ENCODE measurements around the gene DNAJC5G. TPM values are rescaled to one million over a fixed set of nuclear protein-coding genes. Genes with fewer than 3 reads are reported as not detected.

Gene DNAJC5G
- total and polyA plus RNA-seq, 9 donors: 0.16 to 0.83 (median 0.56) TPM; not detected in 6

- Histone ChIP-seq H3K9me3 (no peaks in the 10 kb centered on the region), H3K27me3 (no peaks in the 10 kb centered on the region), H3K27ac (no peak overlapping the region), H3K36me3 (no peaks in the 10 kb centered on the region), H3K4me1 (ENCODE audit: insufficient read depth) (no peaks in the 10 kb centered on the region), H3K4me3 (no peak overlapping the region)
- intact Hi-C loops (cut with DNase I): loop anchor here in 3 of 4 donors (10.0 kb wide), 3 partner anchors 321 to 441 kb away; partner anchors contain the start of gene DPYSL5 (in 2 of the 3)
- no peak for DNase-seq
- TF ChIP-seq, protein P1, sequence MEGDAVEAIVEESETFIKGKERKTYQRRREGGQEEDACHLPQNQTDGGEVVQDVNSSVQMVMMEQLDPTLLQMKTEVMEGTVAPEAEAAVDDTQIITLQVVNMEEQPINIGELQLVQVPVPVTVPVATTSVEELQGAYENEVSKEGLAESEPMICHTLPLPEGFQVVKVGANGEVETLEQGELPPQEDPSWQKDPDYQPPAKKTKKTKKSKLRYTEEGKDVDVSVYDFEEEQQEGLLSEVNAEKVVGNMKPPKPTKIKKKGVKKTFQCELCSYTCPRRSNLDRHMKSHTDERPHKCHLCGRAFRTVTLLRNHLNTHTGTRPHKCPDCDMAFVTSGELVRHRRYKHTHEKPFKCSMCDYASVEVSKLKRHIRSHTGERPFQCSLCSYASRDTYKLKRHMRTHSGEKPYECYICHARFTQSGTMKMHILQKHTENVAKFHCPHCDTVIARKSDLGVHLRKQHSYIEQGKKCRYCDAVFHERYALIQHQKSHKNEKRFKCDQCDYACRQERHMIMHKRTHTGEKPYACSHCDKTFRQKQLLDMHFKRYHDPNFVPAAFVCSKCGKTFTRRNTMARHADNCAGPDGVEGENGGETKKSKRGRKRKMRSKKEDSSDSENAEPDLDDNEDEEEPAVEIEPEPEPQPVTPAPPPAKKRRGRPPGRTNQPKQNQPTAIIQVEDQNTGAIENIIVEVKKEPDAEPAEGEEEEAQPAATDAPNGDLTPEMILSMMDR (IDR thresholded peaks at IDR 0.05): no peak
- no peak for TF ChIP-seq EP300 (IDR thresholded peaks at IDR 0.05)
- TF ChIP-seq POLR2A (IDR thresholded peaks at IDR 0.05): no peak
- 57 to 76% (median 58%) methylated on average over 6 of the region's 6 CpGs for WGBS, 3 donors
Measured at GRCh38 chr2:27285481-27285880, 10.2 kb downstream of the DNAJC5G start.

GRCh38 chr2:27288610-27289009 is 13.4 kb downstream of the DNAJC5G start:
- H3K27ac ChIP-seq: no peak overlapping the region
- H3K27me3 ChIP-seq: no peaks in the 10 kb centered on the region
- no peaks in the 10 kb centered on the region for H3K9me3 ChIP-seq
- H3K36me3 ChIP-seq: no peaks in the 10 kb centered on the region
- DNase-seq: no peak
- intact Hi-C loops (cut with DNase I): loop anchor here in 3 of 4 donors (10.0 kb wide), 3 partner anchors 324 to 444 kb away; partner anchors contain the start of gene DPYSL5 (in 2 of the 3)
- TF ChIP-seq EP300 (IDR thresholded peaks at IDR 0.05): no peak
- TF ChIP-seq POLR2A (IDR thresholded peaks at IDR 0.05): no peak
- TF ChIP-seq, protein P1 (IDR thresholded peaks at IDR 0.05): no peak
- H3K4me3 ChIP-seq: no peak overlapping the region
- 45 to 52% (median 51%) methylated on average over 3 of the region's 3 CpGs for WGBS, 3 donors
- no peaks in the 10 kb centered on the region for H3K4me1 ChIP-seq (ENCODE audit: insufficient read depth)

GRCh38 chr2:27290549-27290948 is 15.3 kb downstream of the DNAJC5G start:
- no peaks in the 10 kb centered on the region for H3K9me3 ChIP-seq
- no peak for DNase-seq
- H3K27ac ChIP-seq: no peak overlapping the region
- no peaks in the 10 kb centered on the region for H3K27me3 ChIP-seq
- WGBS, 3 donors: 91 to 93% (median 93%) methylated on average over 5 of the region's 5 CpGs
- no peak overlapping the region for H3K4me3 ChIP-seq
- TF ChIP-seq EP300 (IDR thresholded peaks at IDR 0.05): no peak
- TF ChIP-seq POLR2A (IDR thresholded peaks at IDR 0.05): no peak
- TF ChIP-seq, protein P1 (IDR thresholded peaks at IDR 0.05): no peak
- intact Hi-C loops (cut with DNase I): no loop called here
- H3K36me3 ChIP-seq: no peaks in the 10 kb centered on the region
- no peaks in the 10 kb centered on the region for H3K4me1 ChIP-seq (ENCODE audit: insufficient read depth)

GRCh38 chr2:27291865-27292264 is 16.6 kb downstream of the DNAJC5G start:
- H3K27ac ChIP-seq: no peak overlapping the region
- H3K4me3 ChIP-seq: no peak overlapping the region
- DNase-seq: no peak
- H3K36me3 ChIP-seq: no peaks in the 10 kb centered on the region
- H3K27me3 ChIP-seq: no peaks in the 10 kb centered on the region
- no peaks in the 10 kb centered on the region for H3K4me1 ChIP-seq (ENCODE audit: insufficient read depth)
- WGBS, 3 donors: 23 to 34% (median 25%) methylated on average over 6 of the region's 6 CpGs
- H3K9me3 ChIP-seq: no peaks in the 10 kb centered on the region
- intact Hi-C loops (cut with DNase I): no loop called here
- TF ChIP-seq EP300 (IDR thresholded peaks at IDR 0.05) (no peak), POLR2A (IDR thresholded peaks at IDR 0.05) (no peak)
- TF ChIP-seq, protein P1 (IDR thresholded peaks at IDR 0.05): no peak
